ENCODE results near the gene SPAG8. TPM values are rescaled to one million over a fixed set of nuclear protein-coding genes. Genes with fewer than 3 reads are reported as not detected.

SPAG8 gene
- total RNA-seq = 3.7 TPM

- peak; percentile 98 for DNase-seq
Observed at GRCh38 chr9:35812025-35812602, at the start of gene SPAG8. TSS of gene SPAG8 (minus strand) at chr9:35812262. CDS start at chr9:35812147, 115 bp downstream.

- no peak for DNase-seq
Observed at GRCh38 chr9:35861161-35861897, 49.3 kb upstream of the SPAG8 start.

GRCh38 chr9:35859990-35860339, 47.9 kb upstream of the SPAG8 start:
- no peak for DNase-seq

GRCh38 chr9:35859310-35859989, 47.4 kb upstream of the SPAG8 start:
- DNase-seq = peak; percentile 36

DNA sequence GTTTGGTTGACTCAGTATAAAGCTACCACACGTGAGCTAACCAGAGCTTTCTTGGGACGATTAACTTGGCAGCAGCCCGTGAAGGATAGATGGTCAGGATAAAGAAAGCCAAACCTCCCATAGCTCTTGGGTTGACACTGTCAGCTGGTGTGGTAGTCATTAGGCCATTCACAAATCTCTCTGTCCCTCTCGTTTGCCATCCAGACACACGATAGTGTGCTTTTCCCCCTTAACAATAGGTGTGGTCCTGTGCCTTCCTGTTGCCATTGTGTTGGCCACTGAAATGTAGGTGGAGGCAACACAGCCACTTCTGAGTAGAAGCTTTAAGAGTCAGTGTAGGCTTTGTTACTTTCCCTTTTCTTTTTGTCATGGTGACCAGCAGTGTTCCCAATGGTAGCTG, 46.4 kb upstream of the SPAG8 start:
- no peak for DNase-seq

GRCh38 chr9:35856882-35857281, 44.8 kb upstream of the SPAG8 start:
- DNase-seq = no peak

- DNase-seq = no peak
Observed at GRCh38 chr9:35856206-35856605, 44.1 kb upstream of the SPAG8 start.

DNA sequence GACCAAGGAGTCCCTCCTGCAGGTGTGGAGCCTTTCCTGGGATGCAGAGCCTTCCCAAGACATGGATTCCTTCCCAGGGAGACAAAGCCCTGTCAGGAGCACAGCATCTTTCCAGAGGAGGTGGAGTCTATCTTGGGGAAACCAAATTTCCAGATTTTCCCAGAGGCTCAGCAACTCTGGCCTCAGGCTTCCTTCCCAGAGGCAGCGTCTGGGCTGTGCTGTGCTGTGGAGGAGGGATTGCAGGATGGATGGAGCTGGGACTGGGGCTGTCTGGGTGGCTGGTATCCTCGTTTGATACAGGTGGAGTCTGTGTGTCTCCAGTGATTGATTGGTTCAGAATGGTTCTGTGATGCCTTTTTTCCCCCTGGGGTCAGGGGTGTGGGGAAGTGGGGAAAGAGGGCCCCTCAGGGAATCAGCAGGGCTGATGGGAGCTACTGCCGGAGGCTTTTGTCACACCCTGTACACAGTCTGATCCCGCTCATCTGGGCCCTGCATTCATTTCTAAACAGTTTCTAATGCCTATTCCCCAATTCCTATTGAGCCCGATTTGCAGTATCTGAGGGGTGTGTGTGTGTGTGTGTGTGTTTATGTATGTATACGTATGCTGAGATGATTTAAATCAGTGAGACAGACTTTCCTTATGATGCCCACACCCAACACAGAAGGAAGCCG, 42.2 kb upstream of the SPAG8 start:
- no peak for DNase-seq

DNA sequence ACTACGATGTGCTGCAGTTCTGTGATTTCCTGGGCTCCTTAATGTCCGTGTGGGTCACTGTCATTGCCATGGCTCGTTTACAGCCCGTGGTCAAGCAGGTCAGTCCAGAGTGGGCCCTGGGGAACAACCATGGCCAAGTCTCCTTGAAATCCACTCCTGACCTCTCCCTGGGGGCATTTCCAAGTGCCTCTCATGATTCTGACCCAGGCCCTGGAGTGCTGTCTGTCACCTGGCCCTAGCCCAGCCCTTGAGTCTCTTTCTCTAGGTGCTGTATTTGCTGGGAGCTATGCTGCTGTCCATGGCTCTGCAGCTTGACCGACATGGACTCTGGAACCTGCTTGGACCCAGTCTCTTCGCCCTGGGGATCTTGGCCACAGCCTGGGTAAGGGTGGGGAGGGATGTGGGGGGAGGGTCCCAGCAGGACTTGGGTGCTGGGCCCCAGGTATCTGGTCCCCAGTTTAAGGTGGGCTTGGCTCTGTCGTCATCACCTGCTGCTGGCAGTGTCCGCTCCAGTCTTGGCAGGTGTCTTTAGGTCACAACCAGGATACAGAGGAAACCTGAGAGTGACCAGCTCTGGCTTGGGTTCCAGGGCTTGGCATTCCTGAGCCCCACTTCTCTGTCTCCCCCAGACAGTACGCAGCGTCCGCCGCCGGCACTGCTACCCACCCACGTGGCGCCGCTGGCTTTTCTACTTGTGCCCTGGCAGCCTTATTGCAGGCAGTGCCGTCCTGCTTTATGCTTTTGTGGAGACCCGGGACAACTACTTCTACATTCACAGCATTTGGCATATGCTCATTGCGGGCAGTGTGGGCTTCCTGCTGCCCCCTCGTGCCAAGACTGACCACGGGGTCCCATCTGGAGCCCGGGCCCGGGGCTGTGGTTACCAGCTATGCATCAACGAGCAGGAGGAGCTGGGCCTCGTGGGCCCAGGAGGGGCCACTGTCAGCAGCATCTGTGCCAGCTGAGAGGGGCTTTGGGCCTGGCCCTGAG, 41.1 kb upstream of the SPAG8 start:
- DNase-seq = no peak

DNA sequence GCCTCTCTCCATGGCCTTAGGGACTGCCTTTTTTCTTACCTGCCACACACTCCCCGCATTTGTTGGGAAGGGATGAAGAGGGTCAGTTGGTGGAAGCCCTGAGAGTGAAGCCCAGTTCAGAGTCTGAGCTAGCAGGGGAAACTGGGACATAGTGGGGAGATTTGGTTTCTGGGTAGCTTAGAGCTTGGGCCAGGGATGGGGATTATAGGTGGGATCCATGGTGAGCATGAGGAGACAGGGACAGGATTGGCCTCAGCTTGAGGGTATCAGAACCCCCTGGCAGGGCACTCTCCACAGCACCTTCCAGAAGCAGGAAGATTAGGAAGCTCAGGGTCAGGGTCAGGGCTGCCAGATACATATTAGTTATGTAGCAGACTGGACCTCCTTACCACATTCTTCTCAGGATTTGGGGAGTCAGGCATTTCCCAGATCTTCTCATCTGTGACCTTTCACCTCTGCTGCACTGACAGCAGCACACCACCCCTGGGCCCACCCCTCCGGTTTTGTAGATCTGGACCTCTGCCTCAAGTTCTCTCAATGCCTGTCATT, 40.3 kb upstream of the SPAG8 start:
- DNase-seq = no peak

GRCh38 chr9:35847792-35848572, 35.9 kb upstream of the SPAG8 start:
- peak; percentile 79 for DNase-seq

GRCh38 chr9:35845824-35846771, 34.0 kb upstream of the SPAG8 start:
- peak; percentile 51 for DNase-seq

DNA sequence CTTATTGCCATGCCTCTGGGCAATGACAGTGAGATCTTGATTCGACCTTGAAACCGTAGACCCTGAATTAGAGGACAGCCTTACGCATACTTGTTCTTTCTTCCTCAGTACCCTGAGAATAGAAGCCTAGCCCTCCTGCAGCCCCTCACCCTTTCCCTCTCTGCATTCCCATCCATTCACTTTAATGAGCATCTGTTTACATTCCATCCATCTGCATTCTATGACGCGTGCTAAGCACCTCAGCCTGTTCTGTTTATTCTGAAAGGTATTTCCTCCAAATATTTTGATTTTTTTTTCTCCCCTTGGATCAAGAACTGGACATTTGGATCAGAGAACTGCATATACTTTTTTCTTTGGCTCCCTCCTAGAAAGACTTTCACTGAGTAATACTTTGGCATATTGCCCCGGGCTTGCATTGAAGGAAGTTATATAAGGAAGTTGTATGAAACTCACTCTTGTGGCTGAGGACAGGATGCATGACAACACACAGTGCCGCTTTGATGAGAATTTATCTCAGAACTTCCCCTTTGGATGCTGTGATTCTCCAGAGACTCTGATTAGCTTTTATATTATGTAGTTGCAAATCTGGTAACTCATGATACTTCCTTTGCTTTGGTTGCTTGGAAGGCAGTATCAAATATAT, 32.7 kb upstream of the SPAG8 start:
- peak; percentile 94 for DNase-seq

- no peak for DNase-seq
Observed at GRCh38 chr9:35842795-35843194, 30.7 kb upstream of the SPAG8 start.

- DNase-seq = no peak
Observed at GRCh38 chr9:35842020-35842745, 30.1 kb upstream of the SPAG8 start.

DNA sequence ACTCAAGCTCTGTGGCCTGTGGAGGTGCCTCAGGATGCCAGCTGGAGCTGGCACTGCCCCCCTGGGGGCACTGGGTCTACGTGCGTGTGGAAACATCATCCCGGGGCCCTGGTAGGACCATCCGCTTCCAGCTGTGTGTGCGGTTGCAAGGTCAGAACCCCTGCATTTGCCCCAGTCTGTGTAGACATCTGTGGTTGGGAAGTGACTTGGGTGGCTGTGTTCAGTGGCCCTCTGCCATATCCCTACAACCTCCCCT, 29.5 kb upstream of the SPAG8 start:
- no peak for DNase-seq

GRCh38 chr9:35840881-35841644, 29.0 kb upstream of the SPAG8 start:
- no peak for DNase-seq

- DNase-seq = no peak
Observed at GRCh38 chr9:35839926-35840325, 27.9 kb upstream of the SPAG8 start.

Measured in tongue (tissue), 2 donors.